ENCODE results near the gene TDRD12.

DNA sequence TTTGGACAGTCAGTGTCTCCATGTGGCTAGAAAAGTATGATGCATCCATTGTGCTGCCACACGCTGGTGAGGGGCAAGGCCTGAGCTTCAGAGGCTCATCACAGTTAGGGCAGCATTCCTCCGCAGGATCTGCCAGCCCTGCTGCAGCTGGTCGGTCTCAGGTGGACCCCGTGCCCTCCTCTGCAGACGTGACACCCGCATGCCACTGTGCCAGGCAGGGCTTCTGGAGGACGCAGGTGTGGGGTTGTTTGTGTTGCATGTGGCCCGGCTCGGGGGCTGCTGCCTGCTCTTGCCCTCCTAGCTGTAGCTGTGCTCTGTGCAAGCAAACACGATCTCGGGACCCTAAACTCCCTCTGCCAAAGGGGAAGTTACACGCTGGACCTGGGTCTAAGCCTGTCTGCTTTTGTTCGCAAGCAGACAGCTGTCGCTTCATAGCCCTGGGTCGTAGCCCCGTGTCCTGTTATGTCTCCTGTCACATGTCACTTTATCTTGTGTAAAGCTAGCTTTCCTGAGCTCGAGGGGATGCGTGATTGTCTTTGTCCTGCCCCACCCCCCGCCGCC lies 104.7 kb downstream of the TDRD12 start:
- TF ChIP-seq, protein P1, sequence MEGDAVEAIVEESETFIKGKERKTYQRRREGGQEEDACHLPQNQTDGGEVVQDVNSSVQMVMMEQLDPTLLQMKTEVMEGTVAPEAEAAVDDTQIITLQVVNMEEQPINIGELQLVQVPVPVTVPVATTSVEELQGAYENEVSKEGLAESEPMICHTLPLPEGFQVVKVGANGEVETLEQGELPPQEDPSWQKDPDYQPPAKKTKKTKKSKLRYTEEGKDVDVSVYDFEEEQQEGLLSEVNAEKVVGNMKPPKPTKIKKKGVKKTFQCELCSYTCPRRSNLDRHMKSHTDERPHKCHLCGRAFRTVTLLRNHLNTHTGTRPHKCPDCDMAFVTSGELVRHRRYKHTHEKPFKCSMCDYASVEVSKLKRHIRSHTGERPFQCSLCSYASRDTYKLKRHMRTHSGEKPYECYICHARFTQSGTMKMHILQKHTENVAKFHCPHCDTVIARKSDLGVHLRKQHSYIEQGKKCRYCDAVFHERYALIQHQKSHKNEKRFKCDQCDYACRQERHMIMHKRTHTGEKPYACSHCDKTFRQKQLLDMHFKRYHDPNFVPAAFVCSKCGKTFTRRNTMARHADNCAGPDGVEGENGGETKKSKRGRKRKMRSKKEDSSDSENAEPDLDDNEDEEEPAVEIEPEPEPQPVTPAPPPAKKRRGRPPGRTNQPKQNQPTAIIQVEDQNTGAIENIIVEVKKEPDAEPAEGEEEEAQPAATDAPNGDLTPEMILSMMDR (conservative IDR thresholded peaks at IDR 0.05) = no peak
- no peak for TF ChIP-seq EZH2 (IDR thresholded peaks at IDR 0.05; ENCODE audit: low read depth)

Data from PC-9 (cell line).